Measurements from ENCODE around the gene ADORA2A. TPM values are rescaled to one million over a fixed set of nuclear protein-coding genes. Genes with fewer than 3 reads are reported as not detected.
A peak's percentile ranks its signal among the peaks of the same experiment; 100 is the strongest.

The ADORA2A gene
- total and polyA plus RNA-seq, 4 donors, result 5.5 to 54.9 (median 22.8) TPM

- H3K9me3 ChIP-seq (ENCODE audit: control insufficient read depth in 4 of 4, insufficient read depth in 3 of 4, low read length in 3 of 4), result no peaks in the 10 kb centered on the region
- H3K9ac ChIP-seq (ENCODE audit: insufficient read depth in 1 of 2, low read length in 2 of 2), result no peak overlapping the region
- H3K36me3 ChIP-seq (ENCODE audit: control insufficient read depth in 4 of 4, insufficient read depth in 4 of 4, low read length in 4 of 4), result peaks cover 0 to 5% (median 2%) of the 10 kb centered on the region in 4 donors
- WGBS, 2 donors, result 82% methylated on average over 5 of the region's 5 CpGs
- H3K4me3 ChIP-seq, result no peak overlapping the region
- DNase-seq (no peak), ATAC-seq (ENCODE audit: insufficient read depth, low FRiP score) (no peak)
- no peak overlapping the region for H3K27ac ChIP-seq (ENCODE audit: low read depth in 1 of 2, low read length in 1 of 2)
- H3K4me1 ChIP-seq (ENCODE audit: control insufficient read depth in 5 of 5, insufficient read depth in 5 of 5, low read length in 5 of 5), result peaks cover 0 to 28% (median 0%) of the 10 kb centered on the region in 5 donors
- TF ChIP-seq, protein P1, sequence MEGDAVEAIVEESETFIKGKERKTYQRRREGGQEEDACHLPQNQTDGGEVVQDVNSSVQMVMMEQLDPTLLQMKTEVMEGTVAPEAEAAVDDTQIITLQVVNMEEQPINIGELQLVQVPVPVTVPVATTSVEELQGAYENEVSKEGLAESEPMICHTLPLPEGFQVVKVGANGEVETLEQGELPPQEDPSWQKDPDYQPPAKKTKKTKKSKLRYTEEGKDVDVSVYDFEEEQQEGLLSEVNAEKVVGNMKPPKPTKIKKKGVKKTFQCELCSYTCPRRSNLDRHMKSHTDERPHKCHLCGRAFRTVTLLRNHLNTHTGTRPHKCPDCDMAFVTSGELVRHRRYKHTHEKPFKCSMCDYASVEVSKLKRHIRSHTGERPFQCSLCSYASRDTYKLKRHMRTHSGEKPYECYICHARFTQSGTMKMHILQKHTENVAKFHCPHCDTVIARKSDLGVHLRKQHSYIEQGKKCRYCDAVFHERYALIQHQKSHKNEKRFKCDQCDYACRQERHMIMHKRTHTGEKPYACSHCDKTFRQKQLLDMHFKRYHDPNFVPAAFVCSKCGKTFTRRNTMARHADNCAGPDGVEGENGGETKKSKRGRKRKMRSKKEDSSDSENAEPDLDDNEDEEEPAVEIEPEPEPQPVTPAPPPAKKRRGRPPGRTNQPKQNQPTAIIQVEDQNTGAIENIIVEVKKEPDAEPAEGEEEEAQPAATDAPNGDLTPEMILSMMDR (IDR thresholded peaks at IDR 0.05; ENCODE audit: control extremely low read depth, extremely low read depth), result no peak
- peaks cover 0 to 15% (median 0%) of the 10 kb centered on the region in 3 donors for H3K27me3 ChIP-seq (ENCODE audit: control insufficient read depth in 3 of 3, insufficient read depth in 3 of 3, low read length in 2 of 3)
Measured at GRCh38 chr22:24422102-24422665, 5.2 kb upstream of the ADORA2A start.

GRCh38 chr22:24423519-24424000, 3.8 kb upstream of the ADORA2A start:
- TF ChIP-seq, protein P1 (IDR thresholded peaks at IDR 0.05; ENCODE audit: control extremely low read depth, extremely low read depth), result peak; percentile 65
- no peak overlapping the region for H3K27ac ChIP-seq (ENCODE audit: low read depth in 1 of 2, low read length in 1 of 2)
- 0 to 1% methylated on average over 26 to 56 of the region's 56 CpGs for WGBS, 2 donors
- DNase-seq, result peak in 2 of 3 donors; percentile 50 to 51
- peaks cover 0 to 28% (median 0%) of the 10 kb centered on the region in 5 donors for H3K4me1 ChIP-seq (ENCODE audit: control insufficient read depth in 5 of 5, insufficient read depth in 5 of 5, low read length in 5 of 5)
- peak; percentile 78 for ATAC-seq (ENCODE audit: insufficient read depth, low FRiP score)
- H3K27me3 ChIP-seq (ENCODE audit: control insufficient read depth in 3 of 3, insufficient read depth in 3 of 3, low read length in 2 of 3), result peaks cover 0 to 15% (median 0%) of the 10 kb centered on the region in 3 donors
- H3K9ac ChIP-seq (ENCODE audit: insufficient read depth in 1 of 2, low read length in 2 of 2), result no peak overlapping the region
- H3K4me3 ChIP-seq, result peak overlapping the region; percentile 16
- H3K36me3 ChIP-seq (ENCODE audit: control insufficient read depth in 4 of 4, insufficient read depth in 4 of 4, low read length in 4 of 4), result no peaks in the 10 kb centered on the region
- H3K9me3 ChIP-seq (ENCODE audit: control insufficient read depth in 4 of 4, insufficient read depth in 3 of 4, low read length in 3 of 4), result no peaks in the 10 kb centered on the region

DNA sequence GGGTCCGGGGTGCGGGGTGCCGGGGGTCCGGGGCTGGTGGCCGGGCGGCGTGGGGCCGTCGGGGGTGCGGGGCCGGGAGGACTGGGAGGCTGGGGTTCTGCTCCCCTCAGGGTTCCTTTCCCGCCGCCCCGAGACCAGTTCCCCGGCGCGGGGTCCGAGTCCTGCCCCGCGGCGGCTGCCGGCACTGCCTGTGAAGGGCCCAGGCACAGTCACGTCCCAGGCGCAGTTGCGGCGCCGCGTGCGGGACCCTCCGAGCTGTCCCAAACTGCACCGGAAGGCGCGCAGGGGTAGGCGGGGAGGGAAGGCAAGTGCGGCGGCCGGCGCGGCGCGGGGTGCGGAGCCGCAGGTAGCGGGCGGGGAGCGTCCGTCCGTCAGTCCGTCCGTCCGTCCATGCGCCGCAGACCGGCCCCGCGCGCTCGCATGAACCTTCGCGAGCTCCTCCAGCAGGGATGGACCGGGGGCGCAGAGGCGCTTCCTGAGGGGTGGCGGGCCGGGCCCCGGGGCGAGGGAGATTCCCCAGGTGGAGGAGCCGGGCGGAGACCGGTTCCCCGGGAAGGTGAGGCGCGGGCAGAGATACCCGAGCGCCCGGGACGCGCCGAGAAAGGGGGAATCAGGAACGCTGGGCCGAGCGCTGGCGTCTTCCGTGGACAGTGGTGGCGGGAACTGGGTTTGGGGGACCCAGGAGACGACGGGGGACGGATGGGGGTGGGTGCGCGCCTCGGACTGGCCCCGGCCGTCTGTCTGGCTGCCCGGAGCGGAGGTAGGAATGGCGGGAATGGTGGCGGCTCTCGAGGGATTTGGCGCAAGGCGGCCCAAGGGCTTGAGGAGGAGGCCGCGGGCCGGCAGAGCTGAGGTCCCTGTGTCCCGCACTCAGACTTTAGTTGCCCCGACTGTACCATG, 3.1 kb upstream of the ADORA2A start:
- Histone ChIP-seq H3K27ac (ENCODE audit: low read depth in 1 of 2, low read length in 1 of 2) (peak overlapping the region in 1 of 2 donors; percentile 71), H3K9ac (ENCODE audit: insufficient read depth in 1 of 2, low read length in 2 of 2) (no peak overlapping the region), H3K27me3 (ENCODE audit: control insufficient read depth in 3 of 3, insufficient read depth in 3 of 3, low read length in 2 of 3) (peaks cover 0 to 15% (median 0%) of the 10 kb centered on the region in 3 donors), H3K36me3 (ENCODE audit: control insufficient read depth in 4 of 4, insufficient read depth in 4 of 4, low read length in 4 of 4) (no peaks in the 10 kb centered on the region), H3K9me3 (ENCODE audit: control insufficient read depth in 4 of 4, insufficient read depth in 3 of 4, low read length in 3 of 4) (no peaks in the 10 kb centered on the region), H3K4me3 (peak overlapping the region; percentile 71), H3K4me1 (ENCODE audit: control insufficient read depth in 5 of 5, insufficient read depth in 5 of 5, low read length in 5 of 5) (peaks cover 0 to 32% (median 0%) of the 10 kb centered on the region in 5 donors)
- DNase-seq, result no peak
- 7 to 15% methylated on average over 82 to 105 of the region's 105 CpGs for WGBS, 2 donors
- peak; percentile 22 for ATAC-seq (ENCODE audit: insufficient read depth, low FRiP score)
- TF ChIP-seq, protein P1 (IDR thresholded peaks at IDR 0.05; ENCODE audit: control extremely low read depth, extremely low read depth), result no peak
